Left lung (tissue), 10 donors: ENCODE measurements around the gene DUS3L. TPM values are rescaled to one million over a fixed set of nuclear protein-coding genes. Genes with fewer than 3 reads are reported as not detected.

Experiments
- ATAC-seq: fragments of 200-7000 bp; cut with Tn5 transposase; one replicate; pipeline ENCODE4 v1.9.1; 2020; ENCODE audit warnings: moderate library complexity
- DNase-seq, 4 donors: peaks; one replicate each; pipeline ENCODE4 v3.0.0-alpha.2; 2013 to 2020
- H3K27ac ChIP-seq, 2 donors: fragments of 200-600 bp; sonication (generic) in 1 of 2; one replicate each; pipeline versions ENCODE4 v1.5.0 to v1.8.0; 2020 to 2021
- H3K27me3 ChIP-seq, 2 donors: fragments of 200-600 bp; sonication (generic) in 1 of 2; one replicate each; pipeline versions ENCODE4 v1.5.0 to v1.8.0; 2020 to 2021
- H3K36me3 ChIP-seq, 2 donors: fragments of 200-600 bp; sonication (generic) in 1 of 2; one replicate each; pipeline versions ENCODE4 v1.5.0 to v1.8.0; 2020 to 2021
- H3K4me1 ChIP-seq, 2 donors: fragments of 200-600 bp; one replicate each; pipeline ENCODE4 v1.8.0; 2021
- H3K4me3 ChIP-seq, 2 donors: fragments of 200-600 bp; sonication (generic) in 1 of 2; one replicate each; pipeline versions ENCODE4 v1.5.0 to v1.8.0; 2020 to 2021; ENCODE audit warnings: mild to moderate bottlenecking in 1 of 2
- H3K9me3 ChIP-seq, 2 donors: fragments of 200-600 bp; sonication (generic) in 1 of 2; one replicate each; pipeline versions ENCODE4 v1.5.0 to v1.8.0; 2020 to 2021
- intact Hi-C, 2 donors: fragments of 100-400 bp; cut with DNase I; formaldehyde crosslinking; loops; one replicate each; pipeline versions ENCODE4 v1.11.2 to v1.14.2; 2022
- polyA plus RNA-seq, 6 donors: library from polyadenylated mRNA; unstranded; fragments of 120-200 nt; gene quantifications; one replicate each; pipeline ENCODE4 v1.2.1, GENCODE V29; 2013; ENCODE audit not compliant: insufficient read length in 6 of 6
- total RNA-seq, 2 donors: library from RNA; stranded (reverse); fragmentation: NEBNext Ultra II Directional; extraction: Animal tissue kit (Norgen Biotek cat#: 25700); gene quantifications; one replicate each; pipeline ENCODE4 v1.2.1, GENCODE V29; 2021
- TF ChIP-seq, protein P1 (sequence below), 2 donors: fragments of 200-600 bp; sonication (generic) in 1 of 2; IDR thresholded peaks; one replicate each; pipeline versions ENCODE4 v1.5.0 to v1.8.0; 2021; ENCODE audit warnings: antibody characterized with exemption in 2 of 2
- donor health status: DM: no; HTN: yes; CAD: no.
- donor health status: DM: no; HTN: no; CAD: no.

The DUS3L gene
- total and polyA plus RNA-seq, 8 donors: 15.8 to 38.4 (median 24.9) TPM

DNA sequence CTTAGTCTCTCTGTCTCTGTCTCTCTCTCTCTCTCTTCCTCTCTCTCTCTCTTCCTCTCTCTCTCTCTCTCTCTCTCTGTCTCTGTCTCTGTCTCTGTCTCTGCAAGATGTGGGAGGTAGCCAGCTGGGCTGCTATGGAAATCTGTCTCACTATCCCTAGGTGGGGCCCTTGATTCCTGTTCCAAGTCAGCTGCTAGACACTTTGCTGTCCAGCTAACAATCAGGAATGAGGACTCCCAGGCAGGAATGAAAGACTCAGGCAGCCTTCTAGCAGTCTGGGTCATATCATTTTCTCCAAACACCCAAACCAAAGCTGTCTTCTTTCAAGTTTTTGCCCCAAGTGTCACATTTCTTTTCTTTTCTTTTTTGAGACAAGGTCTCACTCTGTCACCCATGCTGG is 47.3 kb downstream of the DUS3L start:
- no peak for ATAC-seq

DNA sequence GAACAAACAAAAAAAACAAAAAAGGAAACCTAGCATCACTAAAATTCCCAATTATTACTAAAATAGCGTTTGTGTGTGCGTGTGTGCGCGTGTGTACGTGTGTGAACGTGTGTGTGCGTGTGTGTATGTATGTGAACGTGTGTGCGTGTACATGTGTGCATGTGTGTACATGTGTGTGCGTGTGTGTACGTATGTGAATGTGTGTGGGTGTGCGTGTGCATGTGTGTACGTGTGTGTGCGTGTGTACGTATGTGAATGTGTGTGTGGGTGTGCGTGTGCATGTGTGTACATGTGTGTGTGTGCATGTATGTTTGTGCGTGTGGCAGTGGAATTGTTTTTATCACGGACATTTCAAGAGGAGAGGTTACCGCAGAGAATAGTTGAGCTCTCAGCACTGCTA is 48.9 kb downstream of the DUS3L start:
- ATAC-seq (no peak), DNase-seq (no peak)
- TF ChIP-seq, protein P1, sequence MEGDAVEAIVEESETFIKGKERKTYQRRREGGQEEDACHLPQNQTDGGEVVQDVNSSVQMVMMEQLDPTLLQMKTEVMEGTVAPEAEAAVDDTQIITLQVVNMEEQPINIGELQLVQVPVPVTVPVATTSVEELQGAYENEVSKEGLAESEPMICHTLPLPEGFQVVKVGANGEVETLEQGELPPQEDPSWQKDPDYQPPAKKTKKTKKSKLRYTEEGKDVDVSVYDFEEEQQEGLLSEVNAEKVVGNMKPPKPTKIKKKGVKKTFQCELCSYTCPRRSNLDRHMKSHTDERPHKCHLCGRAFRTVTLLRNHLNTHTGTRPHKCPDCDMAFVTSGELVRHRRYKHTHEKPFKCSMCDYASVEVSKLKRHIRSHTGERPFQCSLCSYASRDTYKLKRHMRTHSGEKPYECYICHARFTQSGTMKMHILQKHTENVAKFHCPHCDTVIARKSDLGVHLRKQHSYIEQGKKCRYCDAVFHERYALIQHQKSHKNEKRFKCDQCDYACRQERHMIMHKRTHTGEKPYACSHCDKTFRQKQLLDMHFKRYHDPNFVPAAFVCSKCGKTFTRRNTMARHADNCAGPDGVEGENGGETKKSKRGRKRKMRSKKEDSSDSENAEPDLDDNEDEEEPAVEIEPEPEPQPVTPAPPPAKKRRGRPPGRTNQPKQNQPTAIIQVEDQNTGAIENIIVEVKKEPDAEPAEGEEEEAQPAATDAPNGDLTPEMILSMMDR (IDR thresholded peaks at IDR 0.05): no peak
- Histone ChIP-seq H3K27ac (no peak overlapping the region), H3K36me3 (no peaks in the 10 kb centered on the region), H3K4me3 (no peak overlapping the region), H3K4me1 (no peaks in the 10 kb centered on the region), H3K9me3 (no peaks in the 10 kb centered on the region), H3K27me3 (peaks cover 0 to 15% of the 10 kb centered on the region in 2 donors)
- intact Hi-C loops: no loop called here

More for the DNA sequence above, 47.3 kb downstream of the DUS3L start:
- intact Hi-C loops: no loop called here
- TF ChIP-seq, protein P1 (IDR thresholded peaks at IDR 0.05): no peak
- no peak overlapping the region for H3K4me3 ChIP-seq
- H3K27me3 ChIP-seq: peaks cover 0 to 31% of the 10 kb centered on the region in 2 donors
- no peaks in the 10 kb centered on the region for H3K9me3 ChIP-seq
- DNase-seq: no peak
- H3K27ac ChIP-seq: no peak overlapping the region
- H3K4me1 ChIP-seq: no peaks in the 10 kb centered on the region
- no peaks in the 10 kb centered on the region for H3K36me3 ChIP-seq

DNA sequence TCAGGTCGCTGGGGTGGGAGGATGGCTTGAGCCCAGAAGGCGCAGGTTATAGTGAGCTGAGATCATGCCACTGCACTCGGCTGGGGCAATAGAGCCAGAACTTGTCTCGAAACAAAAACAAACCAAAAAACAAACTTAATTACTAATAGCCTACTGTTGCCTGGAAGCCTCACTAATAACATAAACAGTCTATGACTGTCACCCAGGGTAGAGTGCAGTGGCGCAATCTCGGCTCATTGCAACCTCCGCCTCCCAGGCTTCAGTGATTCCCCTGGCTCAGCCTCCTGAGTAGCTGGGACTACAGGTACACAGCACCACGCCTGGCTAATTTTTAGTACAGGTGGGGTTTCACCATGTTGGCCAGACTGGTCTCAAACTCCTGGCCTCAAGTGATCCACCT is 52.5 kb downstream of the DUS3L start:
- H3K4me3 ChIP-seq: no peak overlapping the region
- intact Hi-C loops: no loop called here
- TF ChIP-seq, protein P1 (IDR thresholded peaks at IDR 0.05): no peak
- H3K4me1 ChIP-seq: no peaks in the 10 kb centered on the region
- H3K27ac ChIP-seq: no peak overlapping the region
- DNase-seq (peak in 1 of 4 donors; percentile 10), ATAC-seq (peak; percentile 48)
- no peaks in the 10 kb centered on the region for H3K36me3 ChIP-seq
- H3K9me3 ChIP-seq: no peaks in the 10 kb centered on the region
- H3K27me3 ChIP-seq: peaks cover 0 to 4% of the 10 kb centered on the region in 2 donors

Other genes starting within 250 kb of the DUS3L start
- under 1 TPM; 0.76 TPM for gene TINCR, start 223.2 kb downstream of the DUS3L start, total RNA-seq
- under 1 TPM; 0.24 to 0.69 (median 0.55) TPM for gene TINCR, start 223.2 kb downstream of the DUS3L start, polyA plus RNA-seq
- gene SAFB2, start 168.4 kb downstream of the DUS3L start, total RNA-seq: 10 to 100 TPM; 62.0 to 75.9 TPM
- gene SAFB2, start 168.4 kb downstream of the DUS3L start, polyA plus RNA-seq: 100 to 1,000 TPM in 2 of 6 donors, 10 to 100 TPM in 4; 70.4 to 110 (median 91.9) TPM
- 10 to 100 TPM; 63.7 to 92.2 TPM for gene SAFB, start 168.1 kb downstream of the DUS3L start, total RNA-seq
- 100 to 1,000 TPM; 160 to 206 (median 172) TPM for gene SAFB, start 168.1 kb downstream of the DUS3L start, polyA plus RNA-seq
- 10 to 100 TPM; 46.7 to 63.3 TPM for gene MICOS13, start 110.6 kb downstream of the DUS3L start, total RNA-seq
- gene MICOS13, start 110.6 kb downstream of the DUS3L start, polyA plus RNA-seq: 10 to 100 TPM; 26.7 to 48.9 (median 33.4) TPM
- 10 to 100 TPM in 1 of 2 donors, 1 to 10 TPM in 1; 5.8 to 10.4 TPM for gene HSD11B1L, start 110.1 kb downstream of the DUS3L start, total RNA-seq
- 10 to 100 TPM in 2 of 6 donors, 1 to 10 TPM in 4; 6.8 to 12.2 (median 7.9) TPM for gene HSD11B1L, start 110.1 kb downstream of the DUS3L start, polyA plus RNA-seq
- gene RPL36, start 100.9 kb downstream of the DUS3L start, total RNA-seq: 100 to 1,000 TPM; 606 to 680 TPM
- 1,000 to 10,000 TPM in 1 of 6 donors, 100 to 1,000 TPM in 5; 637 to 1,150 (median 840) TPM for gene RPL36, start 100.9 kb downstream of the DUS3L start, polyA plus RNA-seq
- gene LONP1, start 71.0 kb downstream of the DUS3L start, total RNA-seq: 10 to 100 TPM; 79.5 to 93.9 TPM
- 10 to 100 TPM; 39.9 to 50.0 (median 47.8) TPM for gene LONP1, start 71.0 kb downstream of the DUS3L start, polyA plus RNA-seq
- 1 to 10 TPM in 1 of 2 donors, not detected in 1; 2.7 TPM for gene CATSPERD, start 70.5 kb downstream of the DUS3L start, total RNA-seq
- gene CATSPERD, start 70.5 kb downstream of the DUS3L start, polyA plus RNA-seq: 1 to 10 TPM in 3 of 6 donors, under 1 TPM in 2, not detected in 1; 0.31 to 2.4 (median 1.1) TPM
- 1 to 10 TPM; 1.7 to 4.5 TPM for gene PRR22, start 6.4 kb downstream of the DUS3L start, total RNA-seq
- 1 to 10 TPM; 1.3 to 3.2 (median 2.0) TPM for gene PRR22, start 6.4 kb downstream of the DUS3L start, polyA plus RNA-seq
- gene NRTN, start 13.9 kb upstream of the DUS3L start, total RNA-seq: 1 to 10 TPM; 1.5 to 1.6 TPM
- gene NRTN, start 13.9 kb upstream of the DUS3L start, polyA plus RNA-seq: 1 to 10 TPM in 5 of 6 donors, under 1 TPM in 1; 0.93 to 1.9 (median 1.5) TPM
- under 1 TPM; 0.32 to 0.73 TPM for gene FUT6, start 48.5 kb upstream of the DUS3L start, total RNA-seq
- gene FUT6, start 48.5 kb upstream of the DUS3L start, polyA plus RNA-seq: under 1 TPM; 0.52 to 0.87 (median 0.70) TPM
- gene FUT3, start 60.3 kb upstream of the DUS3L start, total RNA-seq: 10 to 100 TPM; 25.2 to 31.4 TPM
- gene FUT3, start 60.3 kb upstream of the DUS3L start, polyA plus RNA-seq: under 1 TPM in 4 of 6 donors, not detected in 2; 0.28 to 0.56 (median 0.41) TPM
- gene FUT5, start 79.4 kb upstream of the DUS3L start, total RNA-seq: not detected
- gene FUT5, start 79.4 kb upstream of the DUS3L start, polyA plus RNA-seq: not detected
- 100 to 1,000 TPM; 163 to 190 TPM for gene NDUFA11, start 112.6 kb upstream of the DUS3L start, total RNA-seq
- 100 to 1,000 TPM; 102 to 150 (median 132) TPM for gene NDUFA11, start 112.6 kb upstream of the DUS3L start, polyA plus RNA-seq
- 1 to 10 TPM; 5.0 to 6.6 TPM for gene VMAC, start 113.7 kb upstream of the DUS3L start, total RNA-seq
- 10 to 100 TPM in 3 of 6 donors, 1 to 10 TPM in 3; 7.0 to 10.4 (median 9.5) TPM for gene VMAC, start 113.7 kb upstream of the DUS3L start, polyA plus RNA-seq
- 10 to 100 TPM in 1 of 2 donors, 1 to 10 TPM in 1; 8.8 to 40.9 TPM for gene CAPS, start 123.1 kb upstream of the DUS3L start, total RNA-seq
- 10 to 100 TPM; 16.4 to 44.9 (median 28.3) TPM for gene CAPS, start 123.1 kb upstream of the DUS3L start, polyA plus RNA-seq
- 10 to 100 TPM; 64.6 to 69.0 TPM for gene RANBP3, start 187.0 kb upstream of the DUS3L start, total RNA-seq
- gene RANBP3, start 187.0 kb upstream of the DUS3L start, polyA plus RNA-seq: 10 to 100 TPM; 75.6 to 91.9 (median 80.7) TPM